ENCODE results near the gene TRMT2A.
"Not testable (repeated sequence)": the region's sequence is repeated elsewhere in the genome, so short reads cannot be mapped to it uniquely, and the experiment has no call there.

Gene TRMT2A

GRCh38 chr22:20116951-20117632 lies at the start of gene TRMT2A:
Gene TRMT2A (minus strand): TSS chr22:20117226. CDS start chr22:20116906, 320 bp downstream.
- DNase-seq = peak; percentile 97

- DNase-seq = no peak
Observed at GRCh38 chr22:20166703-20167102, 49.7 kb upstream of the TRMT2A start.

GRCh38 chr22:20165913-20166312 lies 48.9 kb upstream of the TRMT2A start:
- DNase-seq = no peak

GRCh38 chr22:20165421-20165820 lies 48.4 kb upstream of the TRMT2A start:
- no peak for DNase-seq

GRCh38 chr22:20164863-20165262 lies 47.8 kb upstream of the TRMT2A start:
- no peak for DNase-seq

- no peak for DNase-seq
Observed at GRCh38 chr22:20160041-20160440, 43.0 kb upstream of the TRMT2A start.

GRCh38 chr22:20159531-20159930 lies 42.5 kb upstream of the TRMT2A start:
- DNase-seq = not testable (repeated sequence)

GRCh38 chr22:20159076-20159475 lies 42.0 kb upstream of the TRMT2A start:
- no peak for DNase-seq

GRCh38 chr22:20158391-20159036 lies 41.5 kb upstream of the TRMT2A start:
- no peak for DNase-seq

- no peak for DNase-seq
Observed at GRCh38 chr22:20157430-20158183, 40.6 kb upstream of the TRMT2A start.

- peak; percentile 91 for DNase-seq
Observed at GRCh38 chr22:20156611-20157429, 39.8 kb upstream of the TRMT2A start.

- DNase-seq = no peak
Observed at GRCh38 chr22:20156042-20156389, 39.0 kb upstream of the TRMT2A start.

GRCh38 chr22:20155330-20156041 lies 38.5 kb upstream of the TRMT2A start:
- DNase-seq = no peak

- DNase-seq = no peak
Observed at GRCh38 chr22:20154602-20155187, 37.7 kb upstream of the TRMT2A start.

- DNase-seq = no peak
Observed at GRCh38 chr22:20153945-20154344, 36.9 kb upstream of the TRMT2A start.

GRCh38 chr22:20152464-20152890 lies 35.5 kb upstream of the TRMT2A start:
- no peak for DNase-seq

- no peak for DNase-seq
Observed at GRCh38 chr22:20151276-20151588, 34.2 kb upstream of the TRMT2A start.

- no peak for DNase-seq
Observed at GRCh38 chr22:20150381-20151275, 33.6 kb upstream of the TRMT2A start, which contains the start of gene CCDC188. Gene CCDC188 (minus strand): TSS chr22:20151055. CDS start chr22:20150986, 69 bp downstream.

- no peak for DNase-seq
Observed at GRCh38 chr22:20149257-20150250, 32.5 kb upstream of the TRMT2A start.

GRCh38 chr22:20148414-20148813 lies 31.4 kb upstream of the TRMT2A start:
- no peak for DNase-seq
